GM10266 (cell line): ENCODE data around the gene ZBTB1.

Experiments
- DNase-seq: peaks from one replicate; pipeline ENCODE4 v3.0.0; 2012; ENCODE audit errors: extremely low spot score
- CTCF ChIP-seq: IDR thresholded peaks from 2 replicates; pipeline ENCODE4 v1.5.1; 2012; ENCODE audit warnings: mild to moderate bottlenecking, low read depth; ENCODE audit not compliant: control insufficient read depth, insufficient read depth; ENCODE audit errors: missing control alignments

Gene ZBTB1

GRCh38 chr14:64506721-64507120, 2.2 kb downstream of the ZBTB1 start:
- no peak for DNase-seq
- no peak for TF ChIP-seq CTCF

GRCh38 chr14:64507376-64508156, 3.0 kb downstream of the ZBTB1 start:
- no peak for DNase-seq
- no peak for TF ChIP-seq CTCF

GRCh38 chr14:64508215-64508776, 3.7 kb downstream of the ZBTB1 start:
- peak; percentile 56 for DNase-seq
- no peak for TF ChIP-seq CTCF

GRCh38 chr14:64509036-64509435, 4.5 kb downstream of the ZBTB1 start:
- TF ChIP-seq CTCF, result no peak

GRCh38 chr14:64510825-64511671, 6.5 kb downstream of the ZBTB1 start:
- TF ChIP-seq CTCF, result peak; percentile 87
- DNase-seq, result no peak

More at GRCh38 chr14:64509036-64509435, 4.5 kb downstream of the ZBTB1 start:
- no peak for DNase-seq

- TF ChIP-seq CTCF, result no peak
- DNase-seq, result no peak
These were observed 8.7 kb downstream of the ZBTB1 start for GRCh38 chr14:64513271-64513670.
